K562 (cell line): ENCODE results near the gene FUT8.

ENCODE experiments used
- CBX5 ChIP-seq: IDR thresholded peaks from 2 replicates; pipeline ENCODE4 v1.6.1; 2014; ENCODE audit warnings: low read depth, borderline replicate concordance
- CTCF ChIP-seq, 3 experiments: IDR thresholded peaks in 2 of 3; conservative IDR thresholded peaks in 1 of 3; 2 replicates each; pipeline ENCODE4 v1.5.1; 2011 to 2012; ENCODE audit warnings: low read length in 3 of 3, mild to moderate bottlenecking in 3 of 3, control low read depth in 2 of 3, improper control_type of control experiment in 1 of 3, inconsistent platforms in 1 of 3, low read depth in 1 of 3, mixed read lengths in 1 of 3, moderate library complexity in 1 of 3; ENCODE audit not compliant: insufficient read depth in 2 of 3
- EP300 ChIP-seq: IDR thresholded peaks from 2 replicates; pipeline ENCODE4 v1.6.1; 2012; ENCODE audit warnings: low read length, improper control_type of control experiment
- PATZ1 ChIP-seq: fragments of 250-450 bp; sonication (Bioruptor Pico); IDR thresholded peaks from 2 replicates; pipeline ENCODE4 v1.5.0; 2020; ENCODE audit warnings: mild to moderate bottlenecking, borderline replicate concordance
- POLR2A ChIP-seq: fragments of 450-650 bp; conservative IDR thresholded peaks from 2 replicates; pipeline ENCODE4 v1.6.1; 2016
- SMC3 ChIP-seq: conservative IDR thresholded peaks from 2 replicates; pipeline ENCODE4 v1.6.1; 2011; ENCODE audit warnings: low read depth, low read length, improper control_type of control experiment; ENCODE audit not compliant: insufficient read depth
- ZBTB11 ChIP-seq, 3 experiments: fragments of 200-800 bp in 1 of 3; fragments of 250-450 bp in 1 of 3; fragments of 450-650 bp in 1 of 3; sonication (Bioruptor Pico) in 1 of 3; sonication (Bioruptor generic) in 1 of 3; formaldehyde crosslinking in 1 of 3; IDR thresholded peaks; 2 replicates each; pipeline versions ENCODE4 v1.6.1 to v1.8.0; 2016 to 2022; ENCODE audit warnings: mild to moderate bottlenecking in 2 of 3, missing genetic modification characterization in 2 of 3, missing compliant biosample characterization in 1 of 3, moderate library complexity in 1 of 3

- TF ChIP-seq CBX5 (no peak), CTCF (IDR thresholded peaks at IDR 0.05 in 2 of 3, conservative IDR thresholded peaks at IDR 0.05 in 1 of 3; ENCODE audit: insufficient read depth in 2 of 3, low read depth in 1 of 3, low read length in 3 of 3) (no peak), PATZ1 (CRISPR knock-in tag) (no peak), SMC3 (no peak), ZBTB11 (CRISPR knock-in tag; IDR thresholded peaks at IDR 0.05) (no peak), POLR2A (no peak), EP300 (no peak)
Measured at GRCh38 chr14:65502676-65503124, 90.2 kb downstream of the FUT8 start.
